Measurements from ENCODE around the gene REC8. TPM values are rescaled to one million over a fixed set of nuclear protein-coding genes. Genes with fewer than 3 reads are reported as not detected.

Gene REC8
- total RNA-seq, 1 donor from 2014 or later = 18.5 TPM

GRCh38 chr14:24177041-24177825 lies 5.4 kb downstream of the REC8 start:
- Histone ChIP-seq H3K4me1 (no peaks in the 10 kb centered on the region), H3K36me3 (peaks cover 78% of the 10 kb centered on the region), H3K9me3 (no peaks in the 10 kb centered on the region), H3K4me3 (no peak overlapping the region), H3K27ac (no peak overlapping the region), H3K27me3 (no peaks in the 10 kb centered on the region)
- DNase-seq = no peak
- TF ChIP-seq CTCF (IDR thresholded peaks at IDR 0.05) = no peak
- intact Hi-C loops (cut with DNase I) = no loop called here
- no peak for ATAC-seq

GRCh38 chr14:24177891-24178290 lies 6.0 kb downstream of the REC8 start:
- intact Hi-C loops (cut with DNase I) = no loop called here
- ATAC-seq = no peak
- H3K36me3 ChIP-seq = peaks cover 84% of the 10 kb centered on the region
- no peaks in the 10 kb centered on the region for H3K9me3 ChIP-seq
- no peaks in the 10 kb centered on the region for H3K4me1 ChIP-seq
- TF ChIP-seq CTCF (IDR thresholded peaks at IDR 0.05) = no peak
- H3K27me3 ChIP-seq = no peaks in the 10 kb centered on the region
- no peak overlapping the region for H3K27ac ChIP-seq
- H3K4me3 ChIP-seq = no peak overlapping the region
- DNase-seq = no peak

- ATAC-seq = no peak
- no peak for TF ChIP-seq CTCF (IDR thresholded peaks at IDR 0.05)
- DNase-seq = no peak
- Histone ChIP-seq H3K4me1 (no peaks in the 10 kb centered on the region), H3K27ac (no peak overlapping the region), H3K27me3 (no peaks in the 10 kb centered on the region), H3K36me3 (peaks cover 85% of the 10 kb centered on the region), H3K4me3 (no peak overlapping the region), H3K9me3 (no peaks in the 10 kb centered on the region)
- intact Hi-C loops (cut with DNase I) = no loop called here
These were observed 6.7 kb downstream of the REC8 start for GRCh38 chr14:24178399-24179178.

- H3K36me3 ChIP-seq = peaks cover 94% of the 10 kb centered on the region
- ATAC-seq (no peak), DNase-seq (no peak)
- H3K4me1 ChIP-seq = no peaks in the 10 kb centered on the region
- H3K27ac ChIP-seq = no peak overlapping the region
- intact Hi-C loops (cut with DNase I) = no loop called here
- H3K4me3 ChIP-seq = no peak overlapping the region
- H3K27me3 ChIP-seq = no peaks in the 10 kb centered on the region
- H3K9me3 ChIP-seq = no peaks in the 10 kb centered on the region
- TF ChIP-seq CTCF (IDR thresholded peaks at IDR 0.05) = no peak
These were observed 7.5 kb downstream of the REC8 start for GRCh38 chr14:24179294-24179960.

- H3K4me3 ChIP-seq = no peak overlapping the region
- no peaks in the 10 kb centered on the region for H3K4me1 ChIP-seq
- no peaks in the 10 kb centered on the region for H3K9me3 ChIP-seq
- no peak for TF ChIP-seq CTCF (IDR thresholded peaks at IDR 0.05)
- intact Hi-C loops (cut with DNase I) = no loop called here
- peaks cover 100% of the 10 kb centered on the region for H3K36me3 ChIP-seq
- DNase-seq (peak; percentile 50), ATAC-seq (no peak)
- H3K27ac ChIP-seq = no peak overlapping the region
- no peaks in the 10 kb centered on the region for H3K27me3 ChIP-seq
These were observed 8.3 kb downstream of the REC8 start for GRCh38 chr14:24179961-24180796.

Measured in upper lobe of right lung (tissue), 1 donor.